ENCODE data around the gene FAM162B.

- TF ChIP-seq EZH2phosphoT487 (IDR thresholded peaks at IDR 0.05; ENCODE audit: borderline replicate concordance, low read length) (no peak), CTCF (conservative IDR thresholded peaks at IDR 0.05; ENCODE audit: low read depth, low read length) (no peak)
Observed at GRCh38 chr6:116763906-116764628, 1.5 kb downstream of the FAM162B start.

All from PC-3 (cell line).